B cell (primary cell): ENCODE results near the gene MESD. TPM values are rescaled to one million over a fixed set of nuclear protein-coding genes. Genes with fewer than 3 reads are reported as not detected.

Experiments
- ATAC-seq: fragments of 200-7000 bp; cut with Tn5 transposase; one replicate; pipeline ENCODE4 v1.10.0; 2021; ENCODE audit warnings: low read depth, mild to moderate bottlenecking, moderate number of reproducible peaks, moderate library complexity
- CTCF ChIA-PET: fragments of 350-600 bp; sonication (Branson Sonifier 250); formaldehyde crosslinking; loops from one replicate; lab custom pipeline; 2021; ENCODE audit warnings: antibody characterized with exemption, inconsistent platforms; lab: Charles Lee
- POLR2A ChIA-PET: fragments of 350-600 bp; sonication (Branson Sonifier 250); formaldehyde crosslinking; loops from one replicate; lab custom pipeline; 2021; ENCODE audit warnings: antibody characterized with exemption; lab: Charles Lee
- DNase-seq: peaks from one replicate; pipeline ENCODE4 v3.0.0; 2013
- H2AFZ ChIP-seq: 2 replicates; pipeline ENCODE4 v1.6.1; 2012; ENCODE audit warnings: mild to moderate bottlenecking, low read depth, low read length; ENCODE audit not compliant: insufficient read depth, poor library complexity, severe bottlenecking
- H3K27ac ChIP-seq, 2 donors: 1 replicate in 1 of 2; 2 replicates in 1 of 2; pipeline ENCODE4 v1.5.1; 2012 to 2013; ENCODE audit warnings: low read length in 2 of 2, mild to moderate bottlenecking in 2 of 2, moderate library complexity in 1 of 2
- H3K27me3 ChIP-seq, 4 experiments: fragments of 200-600 bp in 1 of 4; sonication (generic) in 1 of 4; replicated peaks in 1 of 4; 1 replicate in 2 of 4; 2 replicates in 2 of 4; pipeline versions ENCODE4 v1.6.1 to v1.7.0; 2013 to 2016; ENCODE audit warnings: low read length in 3 of 4, mild to moderate bottlenecking in 2 of 4, mixed read lengths in 1 of 4, moderate library complexity in 1 of 4; ENCODE audit not compliant: insufficient read depth in 4 of 4, control insufficient read depth in 3 of 4; ENCODE audit errors: control extremely low read depth in 1 of 4
- H3K36me3 ChIP-seq, 2 experiments: replicated peaks in 1 of 2; 1 replicate in 1 of 2; 2 replicates in 1 of 2; pipeline versions ENCODE4 v1.6.1 to v1.7.1; 2013; ENCODE audit warnings: low read length in 1 of 2; ENCODE audit not compliant: insufficient read depth in 2 of 2, control insufficient read depth in 1 of 2; ENCODE audit errors: control extremely low read depth in 1 of 2, extremely low read depth in 1 of 2
- H3K4me1 ChIP-seq, 2 donors: fragments of 200-600 bp in 1 of 2; sonication (generic) in 1 of 2; 1 replicate in 1 of 2; 2 replicates in 1 of 2; pipeline versions ENCODE4 v1.5.1 to v1.6.1; 2013 to 2017; ENCODE audit warnings: low read length in 2 of 2; ENCODE audit not compliant: control insufficient read depth in 2 of 2, insufficient read depth in 2 of 2
- H3K4me2 ChIP-seq: replicated peaks from 2 replicates; pipeline ENCODE3; 2012; ENCODE audit warnings: mild to moderate bottlenecking, low read depth, low read length; ENCODE audit not compliant: poor library complexity, severe bottlenecking
- H3K4me3 ChIP-seq, 5 experiments: fragments of 200-600 bp in 1 of 5; sonication (generic) in 1 of 5; 1 replicate in 3 of 5; 2 replicates in 2 of 5; pipeline versions ENCODE4 v1.5.1 to v1.7.0; 2011 to 2016; ENCODE audit warnings: low read length in 4 of 5, mild to moderate bottlenecking in 4 of 5, low read depth in 2 of 5, control low read depth in 1 of 5, moderate library complexity in 1 of 5; ENCODE audit not compliant: insufficient read depth in 1 of 5; ENCODE audit errors: control extremely low read depth in 1 of 5, extremely low read depth in 1 of 5
- H3K79me2 ChIP-seq: fragments of 200-600 bp; sonication (generic); one replicate; pipeline ENCODE4 v1.6.0; 2016; ENCODE audit warnings: low read length; ENCODE audit not compliant: control insufficient read depth, insufficient read depth
- H3K9ac ChIP-seq: fragments of 200-600 bp; sonication (generic); 2 replicates; pipeline ENCODE4 v1.6.1; 2017; ENCODE audit warnings: mild to moderate bottlenecking, low read length, moderate library complexity
- H3K9me3 ChIP-seq, 3 donors: one replicate each; pipeline versions ENCODE4 v1.6.1 to v1.7.1; 2013; ENCODE audit warnings: low read length in 2 of 3; ENCODE audit not compliant: control insufficient read depth in 2 of 3, insufficient read depth in 1 of 3; ENCODE audit errors: control extremely low read depth in 1 of 3
- H4K20me1 ChIP-seq: 2 replicates; pipeline ENCODE4 v1.6.0; 2012; ENCODE audit warnings: mild to moderate bottlenecking, low read length; ENCODE audit not compliant: insufficient read depth, control insufficient read depth, poor library complexity, severe bottlenecking
- H3K27ac Mint-ChIP-seq: one replicate; pipeline ENCODE4 v1.8.0; 2021; ENCODE audit warnings: mixed read lengths
- H3K27me3 Mint-ChIP-seq: one replicate; pipeline ENCODE4 v1.8.0; 2021; ENCODE audit warnings: mixed read lengths
- H3K4me1 Mint-ChIP-seq: one replicate; pipeline ENCODE4 v1.8.0; 2021; ENCODE audit warnings: mixed read lengths
- H3K4me3 Mint-ChIP-seq: one replicate; pipeline ENCODE4 v1.8.0; 2021; ENCODE audit warnings: mixed read lengths
- H3K9me3 Mint-ChIP-seq: one replicate; pipeline ENCODE4 v1.8.0; 2022; ENCODE audit warnings: mixed read lengths; ENCODE audit not compliant: insufficient read depth
- CTCF ChIP-seq: fragments of 200-600 bp; IDR thresholded peaks from one replicate; pipeline ENCODE4 v1.8.0; 2022; ENCODE audit warnings: antibody characterized with exemption, mild to moderate bottlenecking
- EZH2 ChIP-seq: IDR thresholded peaks from 2 replicates; pipeline ENCODE4 v1.6.1; 2012; ENCODE audit warnings: borderline replicate concordance, low read depth, mild to moderate bottlenecking, moderate library complexity, low read length; ENCODE audit not compliant: insufficient read depth, poor library complexity, severe bottlenecking
- WGBS: methylation state at CpG from one replicate; pipeline ENCODE4 v1.1.5; 2013; ENCODE audit warnings: missing lambda C conversion rate; ENCODE audit not compliant: insufficient coverage; 5-methylcytosine and 5-hydroxymethylcytosine counted together
- intact Hi-C: fragments of 100-400 bp; cut with micrococcal nuclease; formaldehyde crosslinking; loops from one replicate; pipeline ENCODE4 v1.10.0; 2022
- polyA plus RNA-seq: library from polyadenylated mRNA; depleted of rRNA; stranded (reverse); fragments of >200 nt; gene quantifications from 2 replicates; pipeline ENCODE4 v1.2.3, GENCODE V29; 2012
- total RNA-seq, 2 donors: library from RNA; stranded (reverse); fragments of 120-200 nt in 1 of 2; gene quantifications; 1 replicate in 1 of 2; 2 replicates in 1 of 2; pipeline versions ENCODE4 v1.2.3 to v1.2.4, GENCODE V29; 2013 to 2022

MESD gene
- total and polyA plus RNA-seq, 2 donors (not counting 1 experiment from before 2014, with no cell fraction given): 7.9 to 35.3 TPM

- CTCF ChIA-PET: no interaction called here
- intact Hi-C loops: no loop called here
- Histone ChIP-seq H3K4me1 (no peaks in the 10 kb centered on the region), H3K27me3 (no peaks in the 10 kb centered on the region), H3K9ac (no peak overlapping the region), H3K27ac (no peak overlapping the region), H3K4me3 (no peak overlapping the region), H3K9me3 (no peaks in the 10 kb centered on the region), H2AFZ (no peak overlapping the region), H3K4me2 (no peak overlapping the region), H3K79me2 (no peaks in the 10 kb centered on the region), H4K20me1 (no peaks in the 10 kb centered on the region), H3K36me3 (no peaks in the 10 kb centered on the region)
- TF ChIP-seq EZH2 (no peak), CTCF (no peak)
- DNase-seq: no peak
- no peaks in the 10 kb centered on the region for H3K9me3 Mint-ChIP-seq
- H3K4me3 Mint-ChIP-seq: no peak overlapping the region
- WGBS: no CpG with 5 or more reads among the region's 5 CpGs
- no peak for ATAC-seq
- no peaks in the 10 kb centered on the region for H3K27me3 Mint-ChIP-seq
- POLR2A ChIA-PET: interaction anchor here (0.7 kb wide), 1 partner anchor 459 kb away, joined by 3 read pairs; no protein-coding TSS in a partner anchor
- H3K4me1 Mint-ChIP-seq: no peaks in the 10 kb centered on the region
- H3K27ac Mint-ChIP-seq: no peak overlapping the region
These were observed 69.3 kb downstream of the MESD start for GRCh38 chr15:80920271-80920699.

GRCh38 chr15:80918196-80918783 lies 71.3 kb downstream of the MESD start:
- Histone ChIP-seq H2AFZ (no peak overlapping the region), H3K27me3 (no peaks in the 10 kb centered on the region), H3K36me3 (no peaks in the 10 kb centered on the region), H3K4me1 (no peaks in the 10 kb centered on the region), H3K9ac (no peak overlapping the region), H3K79me2 (no peaks in the 10 kb centered on the region), H3K4me3 (no peak overlapping the region), H4K20me1 (no peaks in the 10 kb centered on the region), H3K9me3 (no peaks in the 10 kb centered on the region), H3K4me2 (no peak overlapping the region), H3K27ac (no peak overlapping the region)
- no peak overlapping the region for H3K27ac Mint-ChIP-seq
- H3K9me3 Mint-ChIP-seq: no peaks in the 10 kb centered on the region
- CTCF ChIA-PET: no interaction called here
- ATAC-seq (no peak), DNase-seq (no peak)
- H3K27me3 Mint-ChIP-seq: no peaks in the 10 kb centered on the region
- no peaks in the 10 kb centered on the region for H3K4me1 Mint-ChIP-seq
- POLR2A ChIA-PET: no interaction called here
- WGBS: 97% methylated on average over 4 of the region's 5 CpGs
- no peak for TF ChIP-seq EZH2
- no peak for TF ChIP-seq CTCF
- intact Hi-C loops: no loop called here
- H3K4me3 Mint-ChIP-seq: no peak overlapping the region
